Prostate gland (tissue), 2 donors: ENCODE results near the gene ZMYND8.

ENCODE experiments used
- POLR2A ChIP-seq: fragments of 450-650 bp; IDR thresholded peaks from one replicate; pipeline ENCODE4 v1.6.1; 2016; ENCODE audit warnings: antibody characterized with exemption, mild to moderate bottlenecking
- POLR2AphosphoS5 ChIP-seq: sonication (generic); formaldehyde crosslinking; IDR thresholded peaks from one replicate; pipeline ENCODE4 v1.6.1; 2017; ENCODE audit warnings: antibody characterized with exemption
- TF ChIP-seq, protein P1 (sequence below), 4 experiments: fragments of 200-600 bp in 2 of 4; fragments of 450-650 bp in 2 of 4; sonication (generic) in 2 of 4; IDR thresholded peaks; 1 replicate in 3 of 4; 2 replicates in 1 of 4; pipeline ENCODE4 v1.5.1; 2016 to 2019; ENCODE audit warnings: antibody characterized with exemption in 4 of 4, mild to moderate bottlenecking in 2 of 4, moderate library complexity in 2 of 4

- TF ChIP-seq, protein P1, sequence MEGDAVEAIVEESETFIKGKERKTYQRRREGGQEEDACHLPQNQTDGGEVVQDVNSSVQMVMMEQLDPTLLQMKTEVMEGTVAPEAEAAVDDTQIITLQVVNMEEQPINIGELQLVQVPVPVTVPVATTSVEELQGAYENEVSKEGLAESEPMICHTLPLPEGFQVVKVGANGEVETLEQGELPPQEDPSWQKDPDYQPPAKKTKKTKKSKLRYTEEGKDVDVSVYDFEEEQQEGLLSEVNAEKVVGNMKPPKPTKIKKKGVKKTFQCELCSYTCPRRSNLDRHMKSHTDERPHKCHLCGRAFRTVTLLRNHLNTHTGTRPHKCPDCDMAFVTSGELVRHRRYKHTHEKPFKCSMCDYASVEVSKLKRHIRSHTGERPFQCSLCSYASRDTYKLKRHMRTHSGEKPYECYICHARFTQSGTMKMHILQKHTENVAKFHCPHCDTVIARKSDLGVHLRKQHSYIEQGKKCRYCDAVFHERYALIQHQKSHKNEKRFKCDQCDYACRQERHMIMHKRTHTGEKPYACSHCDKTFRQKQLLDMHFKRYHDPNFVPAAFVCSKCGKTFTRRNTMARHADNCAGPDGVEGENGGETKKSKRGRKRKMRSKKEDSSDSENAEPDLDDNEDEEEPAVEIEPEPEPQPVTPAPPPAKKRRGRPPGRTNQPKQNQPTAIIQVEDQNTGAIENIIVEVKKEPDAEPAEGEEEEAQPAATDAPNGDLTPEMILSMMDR (IDR thresholded peaks at IDR 0.05) = no peak
- no peak for TF ChIP-seq POLR2A
- TF ChIP-seq POLR2AphosphoS5 = no peak
Observed at GRCh38 chr20:47303736-47304135, 52.8 kb downstream of the ZMYND8 start.
